ENCODE measurements around the gene CDC20.
"Not testable (repeated sequence)": the region's sequence is repeated elsewhere in the genome, so short reads cannot be mapped to it uniquely, and the experiment has no call there.

The CDC20 gene

GRCh38 chr1:43383449-43383848 lies 24.7 kb downstream of the CDC20 start:
- no peak for DNase-seq (ENCODE audit: low read depth)

- no peak for DNase-seq (ENCODE audit: low read depth)
These were observed 27.9 kb downstream of the CDC20 start for GRCh38 chr1:43386676-43387075.

- no peak for DNase-seq (ENCODE audit: low read depth)
These were observed 29.3 kb downstream of the CDC20 start for GRCh38 chr1:43387976-43388599.

GRCh38 chr1:43388613-43389012 lies 29.8 kb downstream of the CDC20 start:
- no peak for DNase-seq (ENCODE audit: low read depth)

GRCh38 chr1:43389326-43390313 lies 30.8 kb downstream of the CDC20 start, which contains the start of the genes MED8 and SZT2:
MED8 (minus strand) TSS chr1:43389800; CDS start chr1:43389764, 36 bp downstream.
SZT2 (plus strand) TSS chr1:43389899; CDS start chr1:43389969, 70 bp downstream.
- peak; percentile 99 for DNase-seq (ENCODE audit: low read depth)

- no peak for DNase-seq (ENCODE audit: low read depth)
These were observed 33.9 kb downstream of the CDC20 start for GRCh38 chr1:43392702-43393101.

- DNase-seq (ENCODE audit: low read depth) = no peak
These were observed 36.7 kb downstream of the CDC20 start for GRCh38 chr1:43395523-43395922.

GRCh38 chr1:43396059-43396458 lies 37.3 kb downstream of the CDC20 start:
- DNase-seq (ENCODE audit: low read depth) = no peak

GRCh38 chr1:43398227-43398626 lies 39.4 kb downstream of the CDC20 start:
- no peak for DNase-seq (ENCODE audit: low read depth)

GRCh38 chr1:43400441-43400840 lies 41.7 kb downstream of the CDC20 start:
- not testable (repeated sequence) for DNase-seq (ENCODE audit: low read depth)

- peak; percentile 72 for DNase-seq (ENCODE audit: low read depth)
These were observed 43.5 kb downstream of the CDC20 start for GRCh38 chr1:43402089-43402865.

GRCh38 chr1:43404353-43404752 lies 45.6 kb downstream of the CDC20 start:
- DNase-seq (ENCODE audit: low read depth) = no peak

GRCh38 chr1:43405219-43405875 lies 46.6 kb downstream of the CDC20 start:
- DNase-seq (ENCODE audit: low read depth) = peak; percentile 84

- no peak for DNase-seq (ENCODE audit: low read depth)
These were observed 47.1 kb downstream of the CDC20 start for GRCh38 chr1:43405876-43406234.

- no peak for DNase-seq (ENCODE audit: low read depth)
These were observed 51.8 kb downstream of the CDC20 start for GRCh38 chr1:43410571-43410970.

All from CMK (cell line).